HCT116 (cell line): ENCODE results near the gene PSMB9. TPM values are rescaled to one million over a fixed set of nuclear protein-coding genes. Genes with fewer than 3 reads are reported as not detected.

ENCODE experiments used
- ATAC-seq: fragments of 200-7000 bp; cut with Tn5 transposase; 2 replicates; pipeline ENCODE4 v1.9.1; 2020; ENCODE audit warnings: mild to moderate bottlenecking, moderate library complexity
- BruUV-seq: library from RNA; stranded (reverse); fragments of 400-500 nt; replicated peaks from 2 replicates; lab custom pipeline; 2021; lab: Mats Ljungman, UMichigan
- CTCF ChIA-PET: fragments of 300-600 bp; sonication (Branson Sonifier 250); formaldehyde crosslinking; loops from one replicate; lab custom pipeline; 2021; ENCODE audit warnings: antibody characterized with exemption; lab: Charles Lee
- POLR2A ChIA-PET: fragments of 300-600, 350-600 bp; sonication (Branson Sonifier 250); formaldehyde crosslinking; loops from one replicate; lab custom pipeline; 2021; ENCODE audit warnings: antibody characterized with exemption; lab: Charles Lee
- RAD21 ChIA-PET, 2 experiments: fragments of 300-600 bp; sonication (Branson Sonifier 250); formaldehyde crosslinking; loops; one replicate each; lab custom pipeline; 2023; ENCODE audit warnings: low total read pairs in 2 of 2; ENCODE audit not compliant: uncharacterized antibody in 2 of 2, unreplicated experiment in 2 of 2, low non-redundant PET in 1 of 2; lab: Charles Lee
- DNase-seq: peaks from one replicate; pipeline ENCODE4 v3.0.0-alpha.2; 2010; ENCODE audit warnings: low read depth, low spot score
- H2AFZ ChIP-seq: fragments of 200-600 bp; shearing (Covaris generic), sonication (generic); 2 replicates; pipeline ENCODE4 v1.6.1; 2017; ENCODE audit warnings: low read depth, mixed run types, mixed read lengths, antibody characterized with exemption, low read length; ENCODE audit not compliant: poor library complexity, severe bottlenecking
- H3K27ac ChIP-seq: 2 replicates; pipeline ENCODE4 v1.5.1; 2012; ENCODE audit warnings: low read depth, low read length
- H3K27me3 ChIP-seq: fragments of 200-600 bp; sonication (generic); 2 replicates; pipeline ENCODE4 v1.6.1; 2016; ENCODE audit warnings: mixed run types, low read length, mixed read lengths; ENCODE audit not compliant: insufficient read depth
- H3K36me3 ChIP-seq, 2 experiments: fragments of 200-500 bp in 1 of 2; fragments of 200-600 bp in 1 of 2; sonication (Bioruptor generic) in 1 of 2; sonication (generic) in 1 of 2; 2 replicates each; pipeline versions ENCODE4 v1.5.1 to v1.6.1; 2014 to 2016; ENCODE audit warnings: low read length in 2 of 2, inconsistent platforms in 1 of 2, mixed read lengths in 1 of 2, mixed run types in 1 of 2; ENCODE audit not compliant: insufficient read depth in 2 of 2, control insufficient read depth in 1 of 2
- H3K4me1 ChIP-seq, 2 experiments: fragments of 200-600 bp in 1 of 2; sonication (generic) in 1 of 2; 2 replicates each; pipeline versions ENCODE4 v1.5.1 to v1.6.1; 2012 to 2017; ENCODE audit warnings: low read length in 2 of 2, inconsistent platforms in 1 of 2, mild to moderate bottlenecking in 1 of 2, mixed read lengths in 1 of 2, mixed run types in 1 of 2, moderate library complexity in 1 of 2; ENCODE audit not compliant: insufficient read depth in 2 of 2, control insufficient read depth in 1 of 2
- H3K4me2 ChIP-seq: fragments of 200-600 bp; sonication (generic); 2 replicates; pipeline ENCODE4 v1.6.1; 2017; ENCODE audit warnings: mixed run types, low read length, mixed read lengths
- H3K4me3 ChIP-seq, 2 experiments: fragments of 200-600 bp in 1 of 2; sonication (generic) in 1 of 2; replicated peaks in 1 of 2; 2 replicates each; pipeline ENCODE4 v1.5.1; 2011 to 2016; ENCODE audit warnings: low read length in 2 of 2, control low read depth in 1 of 2, low read depth in 1 of 2, mild to moderate bottlenecking in 1 of 2, mixed read lengths in 1 of 2, mixed run types in 1 of 2
- H3K79me2 ChIP-seq: fragments of 200-600 bp; sonication (generic); 2 replicates; pipeline ENCODE4 v1.6.1; 2017; ENCODE audit warnings: mild to moderate bottlenecking, mixed run types, low read length, moderate library complexity, mixed read lengths; ENCODE audit not compliant: insufficient read depth
- H3K9ac ChIP-seq: fragments of 200-600 bp; sonication (generic); 2 replicates; pipeline ENCODE4 v1.6.1; 2016; ENCODE audit warnings: low read length, mixed read lengths
- H3K9me2 ChIP-seq: fragments of 200-600 bp; sonication (generic), shearing (Covaris generic); 2 replicates; pipeline ENCODE4 v1.6.1; 2017; ENCODE audit warnings: mixed run types, mild to moderate bottlenecking, moderate library complexity; ENCODE audit not compliant: insufficient read depth
- H3K9me3 ChIP-seq, 2 experiments: fragments of 200-500 bp in 1 of 2; fragments of 200-600 bp in 1 of 2; sonication (Bioruptor generic) in 1 of 2; sonication (generic) in 1 of 2; 2 replicates each; pipeline ENCODE4 v1.6.1; 2014 to 2017; ENCODE audit warnings: low read length in 2 of 2, mixed read lengths in 2 of 2, inconsistent platforms in 1 of 2, low read depth in 1 of 2, mild to moderate bottlenecking in 1 of 2, mixed run types in 1 of 2, moderate library complexity in 1 of 2; ENCODE audit not compliant: control insufficient read depth in 1 of 2, insufficient read depth in 1 of 2
- H4K20me1 ChIP-seq: fragments of 200-600 bp; sonication (generic), shearing (Covaris generic); 2 replicates; pipeline ENCODE4 v1.6.1; 2017; ENCODE audit warnings: mixed run types, mild to moderate bottlenecking, moderate library complexity; ENCODE audit not compliant: insufficient read depth
- POLR2AphosphoS5 ChIP-seq: IDR thresholded peaks from 2 replicates; pipeline ENCODE4 v1.6.1; 2011; ENCODE audit warnings: mild to moderate bottlenecking, low read depth, low read length, moderate library complexity
- ZFX ChIP-seq: fragments of 450-650 bp; IDR thresholded peaks from 2 replicates; pipeline ENCODE4 v1.6.1; 2017
- intact Hi-C: fragments of 100-400 bp; cut with micrococcal nuclease; formaldehyde crosslinking; loops from 2 replicates; pipeline ENCODE4 v1.10.0; 2022
- total RNA-seq: library from RNA; stranded (reverse); gene quantifications from one replicate; pipeline ENCODE4 v1.2.1, GENCODE V29; 2021; ENCODE audit not compliant: unreplicated experiment
- TF ChIP-seq, protein P1 (sequence below): IDR thresholded peaks from 2 replicates; pipeline ENCODE4 v1.6.1; 2012
- TF ChIP-seq, protein P2 (sequence below): IDR thresholded peaks from 2 replicates; pipeline ENCODE4 v1.6.1; 2012; ENCODE audit warnings: low read depth
- TF ChIP-seq, protein P3 (sequence below), 3 experiments: fragments of 200-600 bp in 1 of 3; sonication (generic) in 1 of 3; IDR thresholded peaks in 2 of 3; conservative IDR thresholded peaks in 1 of 3; 2 replicates each; pipeline ENCODE4 v1.5.1; 2012 to 2017; ENCODE audit warnings: low read depth in 2 of 3, low read length in 2 of 3, antibody characterized with exemption in 1 of 3, borderline replicate concordance in 1 of 3, control low read depth in 1 of 3, mild to moderate bottlenecking in 1 of 3, mixed read lengths in 1 of 3, mixed run types in 1 of 3, moderate library complexity in 1 of 3; ENCODE audit not compliant: insufficient read depth in 1 of 3
- TF ChIP-seq, protein P4 (sequence below): IDR thresholded peaks from 2 replicates; pipeline ENCODE4 v1.6.1; 2012

Gene PSMB9
- total RNA-seq, 1 experiment from 2014 or later: 8.1 TPM

DNA sequence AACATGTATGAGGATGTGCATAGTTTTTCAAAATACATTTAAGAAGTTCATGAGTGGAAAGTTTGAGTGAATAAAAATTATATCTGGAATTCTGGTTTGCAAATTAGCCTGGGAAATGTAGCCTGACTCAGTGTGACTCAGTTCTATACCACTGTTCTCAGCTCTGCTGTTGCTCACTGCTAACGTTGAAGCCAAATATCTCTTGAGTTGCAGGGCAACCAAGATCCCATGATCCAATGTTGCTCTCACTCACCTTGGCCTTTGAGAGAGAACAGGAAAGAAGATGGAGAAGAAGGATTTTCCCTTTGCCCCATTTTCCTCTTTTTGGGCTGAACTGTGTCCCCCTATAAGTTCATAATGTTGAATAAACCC is 28.9 kb downstream of the PSMB9 start:
- no peak overlapping the region for H3K9ac ChIP-seq
- no peaks in the 10 kb centered on the region for H4K20me1 ChIP-seq
- H3K27ac ChIP-seq: no peak overlapping the region
- H3K79me2 ChIP-seq: no peaks in the 10 kb centered on the region
- H3K4me2 ChIP-seq: no peak overlapping the region
- no peaks in the 10 kb centered on the region for H3K9me3 ChIP-seq
- H3K9me2 ChIP-seq: no peaks in the 10 kb centered on the region
- TF ChIP-seq, protein P1, sequence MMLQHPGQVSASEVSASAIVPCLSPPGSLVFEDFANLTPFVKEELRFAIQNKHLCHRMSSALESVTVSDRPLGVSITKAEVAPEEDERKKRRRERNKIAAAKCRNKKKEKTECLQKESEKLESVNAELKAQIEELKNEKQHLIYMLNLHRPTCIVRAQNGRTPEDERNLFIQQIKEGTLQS: no peak
- TF ChIP-seq, protein P2, sequence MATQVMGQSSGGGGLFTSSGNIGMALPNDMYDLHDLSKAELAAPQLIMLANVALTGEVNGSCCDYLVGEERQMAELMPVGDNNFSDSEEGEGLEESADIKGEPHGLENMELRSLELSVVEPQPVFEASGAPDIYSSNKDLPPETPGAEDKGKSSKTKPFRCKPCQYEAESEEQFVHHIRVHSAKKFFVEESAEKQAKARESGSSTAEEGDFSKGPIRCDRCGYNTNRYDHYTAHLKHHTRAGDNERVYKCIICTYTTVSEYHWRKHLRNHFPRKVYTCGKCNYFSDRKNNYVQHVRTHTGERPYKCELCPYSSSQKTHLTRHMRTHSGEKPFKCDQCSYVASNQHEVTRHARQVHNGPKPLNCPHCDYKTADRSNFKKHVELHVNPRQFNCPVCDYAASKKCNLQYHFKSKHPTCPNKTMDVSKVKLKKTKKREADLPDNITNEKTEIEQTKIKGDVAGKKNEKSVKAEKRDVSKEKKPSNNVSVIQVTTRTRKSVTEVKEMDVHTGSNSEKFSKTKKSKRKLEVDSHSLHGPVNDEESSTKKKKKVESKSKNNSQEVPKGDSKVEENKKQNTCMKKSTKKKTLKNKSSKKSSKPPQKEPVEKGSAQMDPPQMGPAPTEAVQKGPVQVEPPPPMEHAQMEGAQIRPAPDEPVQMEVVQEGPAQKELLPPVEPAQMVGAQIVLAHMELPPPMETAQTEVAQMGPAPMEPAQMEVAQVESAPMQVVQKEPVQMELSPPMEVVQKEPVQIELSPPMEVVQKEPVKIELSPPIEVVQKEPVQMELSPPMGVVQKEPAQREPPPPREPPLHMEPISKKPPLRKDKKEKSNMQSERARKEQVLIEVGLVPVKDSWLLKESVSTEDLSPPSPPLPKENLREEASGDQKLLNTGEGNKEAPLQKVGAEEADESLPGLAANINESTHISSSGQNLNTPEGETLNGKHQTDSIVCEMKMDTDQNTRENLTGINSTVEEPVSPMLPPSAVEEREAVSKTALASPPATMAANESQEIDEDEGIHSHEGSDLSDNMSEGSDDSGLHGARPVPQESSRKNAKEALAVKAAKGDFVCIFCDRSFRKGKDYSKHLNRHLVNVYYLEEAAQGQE: no peak
- no peak for TF ChIP-seq POLR2AphosphoS5
- TF ChIP-seq, protein P3, sequence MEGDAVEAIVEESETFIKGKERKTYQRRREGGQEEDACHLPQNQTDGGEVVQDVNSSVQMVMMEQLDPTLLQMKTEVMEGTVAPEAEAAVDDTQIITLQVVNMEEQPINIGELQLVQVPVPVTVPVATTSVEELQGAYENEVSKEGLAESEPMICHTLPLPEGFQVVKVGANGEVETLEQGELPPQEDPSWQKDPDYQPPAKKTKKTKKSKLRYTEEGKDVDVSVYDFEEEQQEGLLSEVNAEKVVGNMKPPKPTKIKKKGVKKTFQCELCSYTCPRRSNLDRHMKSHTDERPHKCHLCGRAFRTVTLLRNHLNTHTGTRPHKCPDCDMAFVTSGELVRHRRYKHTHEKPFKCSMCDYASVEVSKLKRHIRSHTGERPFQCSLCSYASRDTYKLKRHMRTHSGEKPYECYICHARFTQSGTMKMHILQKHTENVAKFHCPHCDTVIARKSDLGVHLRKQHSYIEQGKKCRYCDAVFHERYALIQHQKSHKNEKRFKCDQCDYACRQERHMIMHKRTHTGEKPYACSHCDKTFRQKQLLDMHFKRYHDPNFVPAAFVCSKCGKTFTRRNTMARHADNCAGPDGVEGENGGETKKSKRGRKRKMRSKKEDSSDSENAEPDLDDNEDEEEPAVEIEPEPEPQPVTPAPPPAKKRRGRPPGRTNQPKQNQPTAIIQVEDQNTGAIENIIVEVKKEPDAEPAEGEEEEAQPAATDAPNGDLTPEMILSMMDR (IDR thresholded peaks at IDR 0.05 in 2 of 3, conservative IDR thresholded peaks at IDR 0.05 in 1 of 3; ENCODE audit: borderline replicate concordance in 1 of 3, insufficient read depth in 1 of 3, low read depth in 2 of 3, low read length in 2 of 3): no peak
- TF ChIP-seq ZFX: no peak
- TF ChIP-seq, protein P4, sequence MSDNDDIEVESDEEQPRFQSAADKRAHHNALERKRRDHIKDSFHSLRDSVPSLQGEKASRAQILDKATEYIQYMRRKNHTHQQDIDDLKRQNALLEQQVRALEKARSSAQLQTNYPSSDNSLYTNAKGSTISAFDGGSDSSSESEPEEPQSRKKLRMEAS: no peak
- H3K36me3 ChIP-seq: no peaks in the 10 kb centered on the region
- H3K4me1 ChIP-seq: peaks cover 0 to 7% of the 10 kb centered on the region in 2 experiments; a peak in 2 of 4 replicates
- ATAC-seq (no peak), DNase-seq (no peak)
- ChIA-PET CTCF (interaction anchor here (1.2 kb wide), 1 partner anchor 70 kb away, joined by 3 read pairs; the partner anchor contains the start of gene HLA-DMA), POLR2A (no interaction called here), RAD21 (no interaction called here)
- H2AFZ ChIP-seq: no peak overlapping the region
- no peaks in the 10 kb centered on the region for H3K27me3 ChIP-seq
- BruUV-seq: no TSS peak
- intact Hi-C loops: no loop called here
- no peak overlapping the region for H3K4me3 ChIP-seq
